ENCODE measurements around the gene EPHB2. TPM values are rescaled to one million over a fixed set of nuclear protein-coding genes. Genes with fewer than 3 reads are reported as not detected.

EPHB2 gene
- total and polyA plus RNA-seq, 7 donors = 1.2 to 38.6 (median 3.0) TPM

- no peak overlapping the region for H3K4me3 ChIP-seq
- DNase-seq = no peak
- H3K4me1 ChIP-seq = peaks cover 0 to 14% (median 10%) of the 10 kb centered on the region in 4 donors
- peak overlapping the region in 1 of 4 donors; percentile 41 for H3K27ac ChIP-seq
- H3K36me3 ChIP-seq = no peaks in the 10 kb centered on the region
- TF ChIP-seq POLR2AphosphoS5 (IDR thresholded peaks at IDR 0.05) = no peak
- no peak for TF ChIP-seq CTCF (IDR thresholded peaks at IDR 0.05)
- TF ChIP-seq EP300 (IDR thresholded peaks at IDR 0.05) = no peak
- H3K27me3 ChIP-seq = no peaks in the 10 kb centered on the region
- H3K9me3 ChIP-seq = no peaks in the 10 kb centered on the region
- 12 to 51% methylated on average over 8 of the region's 8 CpGs for WGBS, 2 donors
- intact Hi-C loops (cut with DNase I) = no loop called here
Measured at GRCh38 chr1:22794647-22795365, 84.2 kb downstream of the EPHB2 start.

GRCh38 chr1:22795366-22795714 lies 84.7 kb downstream of the EPHB2 start:
- TF ChIP-seq POLR2A (IDR thresholded peaks at IDR 0.05) = no peak
- TF ChIP-seq EP300 (IDR thresholded peaks at IDR 0.05) = no peak
- no peak for TF ChIP-seq POLR2AphosphoS5 (IDR thresholded peaks at IDR 0.05)
- TF ChIP-seq CTCF (IDR thresholded peaks at IDR 0.05) = no peak
- Histone ChIP-seq H3K27me3 (no peaks in the 10 kb centered on the region), H3K27ac (no peak overlapping the region), H3K9me3 (no peaks in the 10 kb centered on the region), H3K36me3 (no peaks in the 10 kb centered on the region), H3K4me3 (no peak overlapping the region), H3K4me1 (peaks cover 0 to 14% (median 10%) of the 10 kb centered on the region in 4 donors)
- no peak for DNase-seq
- intact Hi-C loops (cut with DNase I) = no loop called here
- 60 to 82% methylated on average over 4 of the region's 4 CpGs for WGBS, 2 donors

GRCh38 chr1:22796642-22797041 lies 86.0 kb downstream of the EPHB2 start:
- DNase-seq = no peak
- intact Hi-C loops (cut with DNase I) = no loop called here
- Histone ChIP-seq H3K36me3 (no peaks in the 10 kb centered on the region), H3K4me3 (no peak overlapping the region), H3K4me1 (peaks cover 0 to 14% (median 10%) of the 10 kb centered on the region in 4 donors), H3K9me3 (no peaks in the 10 kb centered on the region), H3K27ac (no peak overlapping the region), H3K27me3 (no peaks in the 10 kb centered on the region)
- WGBS, 2 donors = 87 to 89% methylated on average over 4 of the region's 4 CpGs
- TF ChIP-seq EP300 (IDR thresholded peaks at IDR 0.05) (no peak), CTCF (IDR thresholded peaks at IDR 0.05) (no peak), POLR2A (IDR thresholded peaks at IDR 0.05) (no peak), POLR2AphosphoS5 (IDR thresholded peaks at IDR 0.05) (no peak)

GRCh38 chr1:22798083-22798482 lies 87.4 kb downstream of the EPHB2 start:
- WGBS, 2 donors = 76 to 79% methylated on average over 3 of the region's 3 CpGs
- H3K4me3 ChIP-seq = no peak overlapping the region

More at GRCh38 chr1:22798083-22798482, 87.4 kb downstream of the EPHB2 start:
- no peaks in the 10 kb centered on the region for H3K9me3 ChIP-seq
- peaks cover 0 to 14% (median 10%) of the 10 kb centered on the region in 4 donors for H3K4me1 ChIP-seq
- intact Hi-C loops (cut with DNase I) = no loop called here
- H3K36me3 ChIP-seq = no peaks in the 10 kb centered on the region
- TF ChIP-seq EP300 (IDR thresholded peaks at IDR 0.05) (no peak), POLR2AphosphoS5 (IDR thresholded peaks at IDR 0.05) (no peak), POLR2A (IDR thresholded peaks at IDR 0.05) (no peak), CTCF (IDR thresholded peaks at IDR 0.05) (no peak)
- DNase-seq = no peak
- H3K27ac ChIP-seq = no peak overlapping the region
- no peaks in the 10 kb centered on the region for H3K27me3 ChIP-seq

All from sigmoid colon (tissue), 7 donors.